Thyroid gland (tissue), 4 donors: ENCODE measurements around the gene RGCC. TPM values are rescaled to one million over a fixed set of nuclear protein-coding genes. Genes with fewer than 3 reads are reported as not detected.

Experiments used
- DNase-seq, 2 donors: peaks; one replicate each; pipeline ENCODE4 v3.0.0-alpha.2; 2019
- H3K27ac ChIP-seq, 3 donors: fragments of 200-600 bp; sonication (generic); 1 replicate in 2 of 3; 2 replicates in 1 of 3; pipeline ENCODE4 v1.5.1; 2016 to 2019; ENCODE audit warnings: mild to moderate bottlenecking in 1 of 3, moderate library complexity in 1 of 3
- H3K27me3 ChIP-seq: fragments of 200-600 bp; sonication (generic); one replicate; pipeline ENCODE4 v1.5.1; 2019
- H3K36me3 ChIP-seq, 2 donors: fragments of 200-600 bp; sonication (generic); one replicate each; pipeline ENCODE4 v1.5.1; 2016 to 2019
- H3K4me1 ChIP-seq, 2 donors: fragments of 200-600 bp; sonication (generic); one replicate each; pipeline ENCODE4 v1.5.1; 2017 to 2019
- H3K4me3 ChIP-seq, 3 donors: fragments of 200-600 bp; sonication (generic); replicated peaks in 1 of 3; 1 replicate in 2 of 3; 2 replicates in 1 of 3; pipeline ENCODE4 v1.5.1; 2016; ENCODE audit warnings: mild to moderate bottlenecking in 1 of 3
- H3K9me3 ChIP-seq: fragments of 200-600 bp; sonication (generic); one replicate; pipeline ENCODE4 v1.5.1; 2017
- CTCF ChIP-seq, 6 experiments: fragments of 200-600 bp in 3 of 6; fragments of 450-650 bp in 3 of 6; sonication (generic) in 3 of 6; IDR thresholded peaks; one replicate each; pipeline ENCODE4 v1.5.1; 2016 to 2019; ENCODE audit warnings: antibody characterized with exemption in 6 of 6, mild to moderate bottlenecking in 2 of 6, inconsistent platforms in 1 of 6, moderate library complexity in 1 of 6
- POLR2A ChIP-seq, 2 donors: fragments of 450-650 bp; IDR thresholded peaks; one replicate each; pipeline ENCODE4 v1.6.1; 2017; ENCODE audit warnings: antibody characterized with exemption in 2 of 2, mild to moderate bottlenecking in 2 of 2, moderate library complexity in 1 of 2
- WGBS, 2 donors: methylation state at CpG; one replicate each; pipeline ENCODE4 v1.1.5; 2017; 5-methylcytosine and 5-hydroxymethylcytosine counted together
- intact Hi-C: fragments of 100-400 bp; cut with DNase I; formaldehyde crosslinking; loops from one replicate; pipeline ENCODE4 v1.15.1; 2023
- total RNA-seq, 4 donors: library from RNA; depleted of rRNA; stranded (reverse); fragments of >200 nt; gene quantifications; one replicate each; pipeline ENCODE4 v1.2.3, GENCODE V29; 2016

The RGCC gene
- total RNA-seq, 4 donors from 2014 or later = 84.8 to 162 (median 127) TPM

GRCh38 chr13:41461527-41462139 lies 4.3 kb downstream of the RGCC start:
- H3K27ac ChIP-seq = peak overlapping the region in 1 of 3 donors; percentile 27
- no peak for TF ChIP-seq CTCF (IDR thresholded peaks at IDR 0.05)
- no peak for TF ChIP-seq POLR2A (IDR thresholded peaks at IDR 0.05)
- peaks cover 6 to 13% of the 10 kb centered on the region in 2 donors for H3K4me1 ChIP-seq
- H3K27me3 ChIP-seq = no peaks in the 10 kb centered on the region
- no peak overlapping the region for H3K4me3 ChIP-seq
- no peaks in the 10 kb centered on the region for H3K9me3 ChIP-seq
- intact Hi-C loops = no loop called here
- WGBS, 2 donors = 72 to 82% methylated on average over 3 of the region's 3 CpGs
- DNase-seq = no peak
- H3K36me3 ChIP-seq = no peaks in the 10 kb centered on the region

- no peaks in the 10 kb centered on the region for H3K27me3 ChIP-seq
- 86 to 89% methylated on average over 6 of the region's 6 CpGs for WGBS, 2 donors
- intact Hi-C loops = no loop called here
- DNase-seq = no peak
- peak overlapping the region in 2 of 3 donors; percentile 38 to 43 for H3K27ac ChIP-seq
- H3K4me1 ChIP-seq = peaks cover 6 to 8% of the 10 kb centered on the region in 2 donors
- no peak overlapping the region for H3K4me3 ChIP-seq
- no peaks in the 10 kb centered on the region for H3K9me3 ChIP-seq
- no peak for TF ChIP-seq CTCF (IDR thresholded peaks at IDR 0.05)
- TF ChIP-seq POLR2A (IDR thresholded peaks at IDR 0.05) = no peak
- H3K36me3 ChIP-seq = no peaks in the 10 kb centered on the region
Measured at GRCh38 chr13:41462427-41462826, 5.1 kb downstream of the RGCC start.

- intact Hi-C loops = no loop called here
- Histone ChIP-seq H3K27me3 (no peaks in the 10 kb centered on the region), H3K36me3 (no peaks in the 10 kb centered on the region), H3K9me3 (no peaks in the 10 kb centered on the region), H3K27ac (peak overlapping the region in 2 of 3 donors; percentile 36 to 66), H3K4me3 (no peak overlapping the region), H3K4me1 (peaks cover 0 to 8% of the 10 kb centered on the region in 2 donors)
- TF ChIP-seq POLR2A (IDR thresholded peaks at IDR 0.05) = no peak
- TF ChIP-seq CTCF (IDR thresholded peaks at IDR 0.05) = no peak
- DNase-seq = no peak
- 59 to 60% methylated on average over 10 to 11 of the region's 11 CpGs for WGBS, 2 donors
Measured at GRCh38 chr13:41463838-41464602, 6.7 kb downstream of the RGCC start.

GRCh38 chr13:41465241-41465847 lies 8.0 kb downstream of the RGCC start:
- peaks cover 0 to 8% of the 10 kb centered on the region in 2 donors for H3K4me1 ChIP-seq
- no peaks in the 10 kb centered on the region for H3K36me3 ChIP-seq
- TF ChIP-seq POLR2A (IDR thresholded peaks at IDR 0.05) = no peak
- TF ChIP-seq CTCF (IDR thresholded peaks at IDR 0.05) = no peak
- intact Hi-C loops = no loop called here
- H3K9me3 ChIP-seq = no peaks in the 10 kb centered on the region
- WGBS, 2 donors = 70 to 75% methylated on average over 4 of the region's 4 CpGs
- H3K27ac ChIP-seq = peak overlapping the region in 1 of 3 donors; percentile 31
- peak; percentile 17 to 21 for DNase-seq
- no peaks in the 10 kb centered on the region for H3K27me3 ChIP-seq
- no peak overlapping the region for H3K4me3 ChIP-seq
